Activated CD8-positive, alpha-beta T cell treated with anti-CD3 and anti-CD28 coated beads, Interleukin-2, amount 10 ng/mL, durations not matched to agents 7 days and 5 days (primary cell): Measurements from ENCODE around the gene RAPGEF4. TPM values are rescaled to one million over a fixed set of nuclear protein-coding genes. Genes with fewer than 3 reads are reported as not detected.

Experiments used
- ATAC-seq: fragments of 150-1000 bp; cut with Tn5 transposase; one replicate; pipeline ENCODE4 v1.10.0; 2021; ENCODE audit warnings: moderate library complexity
- CTCF ChIA-PET: fragments of 350-600 bp; sonication (Branson Sonifier 250); formaldehyde crosslinking; loops from one replicate; lab custom pipeline; 2021; ENCODE audit warnings: antibody characterized with exemption; lab: Charles Lee
- POLR2A ChIA-PET: fragments of 350-600 bp; sonication (Branson Sonifier 250); formaldehyde crosslinking; loops from one replicate; lab custom pipeline; 2021; ENCODE audit warnings: antibody characterized with exemption; lab: Charles Lee
- DNase-seq: peaks from one replicate; pipeline ENCODE4 v3.0.0-alpha.2; 2020
- H3K27ac Mint-ChIP-seq: one replicate; pipeline ENCODE4 v1.8.0; 2021; ENCODE audit warnings: mild to moderate bottlenecking, mixed read lengths
- H3K27me3 Mint-ChIP-seq: one replicate; pipeline ENCODE4 v1.8.0; 2021; ENCODE audit warnings: low read depth, mixed read lengths
- H3K36me3 Mint-ChIP-seq: one replicate; pipeline ENCODE4 v1.8.0; 2021; ENCODE audit warnings: low read depth, mixed read lengths
- H3K4me1 Mint-ChIP-seq: one replicate; pipeline ENCODE4 v1.8.0; 2021; ENCODE audit warnings: low read depth, mixed read lengths
- H3K4me3 Mint-ChIP-seq: one replicate; pipeline ENCODE4 v1.8.0; 2021; ENCODE audit warnings: mild to moderate bottlenecking, mixed read lengths
- H3K9me3 Mint-ChIP-seq: one replicate; pipeline ENCODE4 v1.8.0; 2022; ENCODE audit warnings: mixed read lengths; ENCODE audit not compliant: insufficient read depth
- total RNA-seq, 2 experiments: library from RNA; stranded (reverse); gene quantifications; one replicate each; pipeline ENCODE4 v1.2.3, GENCODE V29; 2021

RAPGEF4 gene
- total RNA-seq, 2 experiments from 2014 or later = 0.63 to 0.97 TPM

DNA sequence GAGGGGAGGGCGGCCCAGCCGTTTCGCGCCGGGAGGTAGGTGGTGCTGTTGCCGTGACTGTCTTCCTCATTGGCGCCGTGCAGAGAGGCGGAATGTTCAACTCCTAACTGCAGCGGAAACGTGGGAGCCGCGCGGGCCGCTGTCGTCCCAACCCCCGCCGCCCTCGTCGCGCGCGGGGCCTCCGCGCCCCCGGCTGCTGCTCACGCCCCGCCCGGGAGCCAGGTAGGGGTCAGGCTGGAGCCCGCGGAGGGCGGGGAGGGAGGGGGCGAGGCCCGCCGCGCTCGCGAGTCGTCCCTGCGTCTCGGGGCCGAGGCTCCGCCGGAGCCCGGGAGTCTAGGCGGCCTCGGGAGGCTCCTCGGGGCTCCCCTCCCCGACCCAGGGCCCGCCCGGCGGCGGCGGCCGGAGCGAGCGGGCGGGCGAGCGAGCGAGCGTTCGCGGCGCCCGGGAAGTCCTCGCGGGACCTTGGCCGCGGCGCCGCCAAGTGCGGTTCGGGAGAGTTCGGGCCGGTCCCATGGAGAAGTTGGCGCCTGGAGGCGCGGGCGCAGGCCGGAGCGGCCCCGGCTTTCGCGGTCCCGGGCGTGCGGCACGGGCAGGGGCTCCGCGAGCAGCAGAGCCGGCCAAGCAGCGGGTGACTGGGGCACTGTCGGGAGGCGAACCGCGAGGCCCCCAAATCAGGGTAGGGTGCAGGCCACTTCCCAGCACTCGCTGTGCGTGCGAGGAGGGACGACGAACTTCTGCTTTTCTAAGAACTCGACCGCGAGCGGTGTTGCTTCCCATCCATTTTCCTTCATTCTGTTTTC lies 340.3 kb downstream of the RAPGEF4 start, which contains the start of gene MAP3K20:
MAP3K20 (plus strand) TSS at position 66 of the 800 bp plus-strand sequence. CDS start 15,186 bp downstream, outside the sequence.
- peaks cover 7% of the 10 kb centered on the region for H3K36me3 Mint-ChIP-seq
- peak; percentile 91 for ATAC-seq
- H3K27ac Mint-ChIP-seq = peak within 1 kb of the TSS; percentile 78
- no peaks in the 10 kb centered on the region for H3K9me3 Mint-ChIP-seq
- ChIA-PET CTCF (interaction anchor here (1.6 to 1.8 kb wide), 2 partner anchors 48 to 134 kb away, joined by 4 to 6 read pairs; no protein-coding TSS in a partner anchor), POLR2A (no interaction called here)
- peaks cover 14% of the 10 kb centered on the region for H3K27me3 Mint-ChIP-seq
- peak within 1 kb of the TSS; percentile 82 for H3K4me3 Mint-ChIP-seq
- peaks cover 25% of the 10 kb centered on the region for H3K4me1 Mint-ChIP-seq
- DNase-seq = peak; percentile 65

DNA sequence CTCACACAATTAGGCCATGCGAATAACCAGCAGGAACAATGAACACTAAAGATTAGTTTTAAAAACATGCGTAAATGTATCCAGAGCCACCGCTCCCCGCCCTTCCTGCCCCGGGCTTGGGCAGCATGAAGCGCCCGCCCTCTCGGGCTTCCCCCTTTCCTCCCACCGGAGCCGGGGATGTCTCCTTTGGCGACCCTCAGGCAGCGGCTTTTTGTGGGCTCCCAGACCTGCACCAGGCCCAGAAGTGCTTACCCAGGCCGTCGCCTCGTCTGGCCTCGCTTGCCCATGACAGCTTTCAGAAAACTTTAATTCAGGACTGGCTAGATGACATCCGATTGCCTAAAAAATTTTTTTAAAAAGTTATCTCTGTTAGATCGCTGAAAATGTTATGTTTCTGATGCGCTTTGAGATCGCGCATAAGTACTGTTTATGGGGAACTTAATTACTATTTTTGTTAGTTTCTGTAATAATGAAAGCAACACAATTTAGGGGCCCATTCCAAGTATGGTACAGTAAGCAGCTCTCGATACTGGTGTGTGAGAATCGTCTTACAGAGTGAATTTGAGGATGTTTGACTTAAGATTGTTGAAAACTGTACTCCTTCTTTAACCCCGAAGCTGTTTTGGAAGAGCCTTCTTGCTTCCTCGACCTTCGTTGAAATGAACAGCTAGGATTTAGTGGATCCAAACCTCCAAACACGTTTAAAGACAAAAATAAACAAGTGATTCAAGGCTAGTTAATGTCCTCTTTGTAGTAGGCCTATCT lies 341.1 kb downstream of the RAPGEF4 start:
- peaks cover 15% of the 10 kb centered on the region for H3K27me3 Mint-ChIP-seq
- ATAC-seq (peak; percentile 22), DNase-seq (peak; percentile 30)
- peak overlapping the region; percentile 82 for H3K4me3 Mint-ChIP-seq
- H3K27ac Mint-ChIP-seq = peak overlapping the region; percentile 70
- ChIA-PET POLR2A (interaction anchor here (0.6 kb wide), 1 partner anchor 46 kb away, joined by 3 read pairs; no protein-coding TSS in a partner anchor), CTCF (interaction anchor here (1.6 to 1.8 kb wide), 2 partner anchors 49 to 133 kb away, joined by 4 to 6 read pairs; no protein-coding TSS in a partner anchor)
- peaks cover 25% of the 10 kb centered on the region for H3K4me1 Mint-ChIP-seq
- H3K36me3 Mint-ChIP-seq = peaks cover 7% of the 10 kb centered on the region
- no peaks in the 10 kb centered on the region for H3K9me3 Mint-ChIP-seq

DNA sequence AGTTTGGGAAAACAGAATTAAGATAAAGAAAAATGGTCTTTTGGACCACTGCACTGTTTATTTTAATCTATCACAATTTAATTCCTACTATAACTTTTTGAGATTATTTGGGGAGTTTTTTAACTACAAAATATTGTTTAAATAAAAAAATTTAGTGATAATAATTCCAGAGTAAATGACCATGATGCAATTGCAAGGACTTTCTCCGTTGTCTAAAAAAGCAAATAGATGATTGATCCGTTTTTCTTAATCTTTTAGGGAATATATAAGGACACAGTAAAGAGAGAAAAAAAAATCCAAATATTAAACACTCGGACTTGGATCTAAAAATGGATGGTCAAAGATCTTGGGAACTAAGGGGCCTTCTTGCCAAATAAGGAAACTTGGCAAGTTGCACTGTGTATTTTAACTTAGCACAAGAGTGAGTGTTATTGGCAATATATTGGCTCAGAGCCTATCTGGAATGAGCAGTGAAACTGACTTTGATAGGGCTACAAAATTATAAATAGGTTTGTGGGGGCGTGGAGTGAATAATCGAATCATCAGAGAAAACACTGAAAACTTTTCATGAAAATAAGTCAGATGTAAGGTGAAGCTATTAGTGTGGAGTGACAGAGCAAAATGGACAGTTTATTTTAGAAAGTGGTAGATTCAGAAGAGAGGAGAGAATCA lies 342.0 kb downstream of the RAPGEF4 start:
- CTCF ChIA-PET = interaction anchor here (1.8 kb wide), 1 partner anchor 50 kb away, joined by 6 read pairs; no protein-coding TSS in a partner anchor

DNA sequence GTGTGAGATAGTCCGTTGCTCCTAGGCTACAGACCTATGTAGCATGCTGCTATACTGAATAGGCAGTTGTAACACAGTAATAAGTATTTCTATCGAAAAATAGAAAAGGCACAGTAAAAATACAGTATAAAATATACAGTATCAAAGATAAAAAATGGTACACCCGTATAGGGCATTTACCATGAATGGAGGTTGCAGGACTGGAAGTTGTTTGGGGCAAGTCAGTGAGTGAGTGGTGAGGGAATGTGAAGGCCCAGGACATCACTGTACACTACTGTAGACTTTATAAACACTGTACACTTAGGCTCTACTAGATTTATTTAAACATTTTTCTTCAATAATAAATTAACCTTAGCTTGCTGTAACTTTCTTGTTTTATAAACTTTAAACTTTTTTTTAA lies 343.5 kb downstream of the RAPGEF4 start:
- H3K27ac Mint-ChIP-seq = no peak overlapping the region
- ChIA-PET CTCF (interaction anchor here (1.0 to 1.7 kb wide), 2 partner anchors 13 to 52 kb away, joined by 4 to 5 read pairs; no protein-coding TSS in a partner anchor), POLR2A (no interaction called here)
- H3K4me3 Mint-ChIP-seq = no peak overlapping the region
- peaks cover 25% of the 10 kb centered on the region for H3K4me1 Mint-ChIP-seq
- H3K9me3 Mint-ChIP-seq = no peaks in the 10 kb centered on the region
- DNase-seq (no peak), ATAC-seq (no peak)
- peaks cover 9% of the 10 kb centered on the region for H3K27me3 Mint-ChIP-seq
- peaks cover 10% of the 10 kb centered on the region for H3K36me3 Mint-ChIP-seq

More for the DNA sequence above, 342.0 kb downstream of the RAPGEF4 start:
- peaks cover 9% of the 10 kb centered on the region for H3K36me3 Mint-ChIP-seq
- H3K9me3 Mint-ChIP-seq = no peaks in the 10 kb centered on the region
- no peak for ATAC-seq
- H3K4me1 Mint-ChIP-seq = peaks cover 25% of the 10 kb centered on the region
- DNase-seq = no peak
- peaks cover 12% of the 10 kb centered on the region for H3K27me3 Mint-ChIP-seq
- no peak overlapping the region for H3K27ac Mint-ChIP-seq
- POLR2A ChIA-PET = no interaction called here
- peak overlapping the region; percentile 82 for H3K4me3 Mint-ChIP-seq

DNA sequence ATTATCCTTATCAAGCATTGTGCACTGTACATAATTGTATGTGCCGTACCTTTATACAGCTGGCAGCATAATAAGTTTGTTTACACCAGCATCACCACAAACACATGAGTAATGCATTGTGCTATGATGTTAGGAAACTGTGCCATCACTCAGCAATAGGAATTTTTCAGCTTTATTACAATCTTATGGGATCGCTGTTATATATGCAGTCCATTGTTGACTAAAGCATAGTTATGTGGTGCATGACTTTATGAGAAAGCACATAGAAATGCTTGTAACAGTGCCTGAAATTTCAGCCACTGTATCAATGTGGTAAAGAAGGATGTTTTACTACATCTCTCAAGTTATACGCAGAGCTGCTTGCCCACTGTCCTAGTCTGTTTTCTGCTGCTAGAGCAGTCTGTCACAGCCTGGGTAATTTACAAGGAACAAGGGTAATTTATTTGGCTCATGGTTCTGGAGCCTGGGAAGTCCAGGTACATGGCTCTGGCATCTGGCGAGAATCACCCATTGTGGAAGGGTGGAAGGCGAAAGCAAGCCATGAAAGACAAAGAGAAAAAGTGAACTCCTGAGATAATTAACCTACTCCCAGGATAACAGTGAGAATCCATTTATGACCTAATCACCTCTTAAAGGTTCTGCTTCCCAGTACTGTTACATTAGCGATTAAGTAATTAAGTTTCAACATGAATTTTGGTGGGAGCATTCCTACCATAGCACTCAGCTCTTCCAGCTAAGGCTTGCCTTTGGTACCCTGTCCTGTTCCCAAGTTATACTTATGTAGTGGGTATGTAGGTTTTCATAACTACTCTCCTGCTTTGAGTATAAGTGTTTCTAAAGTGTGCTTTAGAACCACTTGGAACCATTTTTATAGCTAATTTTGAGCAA lies 344.6 kb downstream of the RAPGEF4 start:
- Mint-ChIP-seq H3K27me3 (peaks cover 9% of the 10 kb centered on the region), H3K9me3 (no peaks in the 10 kb centered on the region), H3K27ac (no peak overlapping the region), H3K36me3 (peaks cover 10% of the 10 kb centered on the region), H3K4me3 (no peak overlapping the region), H3K4me1 (peaks cover 15% of the 10 kb centered on the region)
- CTCF ChIA-PET = interaction anchor here (1.7 kb wide), 1 partner anchor 12 kb away, joined by 4 read pairs; no protein-coding TSS in a partner anchor
- POLR2A ChIA-PET = no interaction called here
- no peak for ATAC-seq
- DNase-seq = no peak

DNA sequence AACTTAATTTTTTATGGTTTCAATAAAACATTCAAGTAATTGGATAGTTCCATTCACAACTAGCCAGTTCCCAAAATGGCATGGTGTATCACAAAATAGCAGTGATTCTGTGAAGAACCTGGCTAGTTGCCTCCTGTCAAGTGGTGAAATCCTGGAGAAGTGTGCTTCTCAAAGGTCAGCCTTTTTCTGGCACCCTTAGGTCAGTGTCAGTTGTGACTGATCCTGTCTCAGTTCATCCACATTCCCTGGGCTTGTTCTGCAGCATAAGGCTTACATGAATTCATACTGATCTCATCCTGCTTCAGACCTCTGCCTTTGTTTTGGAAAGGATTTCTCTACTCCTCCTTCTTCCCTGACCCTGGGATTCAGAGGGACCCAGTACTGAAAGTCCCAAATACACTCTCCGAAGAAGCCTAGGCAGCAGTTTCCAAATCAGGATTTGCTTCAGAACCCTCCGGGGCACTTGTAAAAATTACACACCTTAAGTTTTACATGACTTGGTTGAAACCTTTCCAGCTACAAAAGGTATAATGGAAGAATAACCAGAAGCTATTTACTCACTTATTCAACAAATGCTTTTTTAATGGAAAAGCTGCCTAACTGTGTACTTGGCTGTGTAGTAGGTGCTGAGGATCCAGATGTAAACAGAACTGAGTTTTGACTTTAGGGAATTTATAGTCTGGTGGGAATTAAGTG lies 351.0 kb downstream of the RAPGEF4 start:
- CTCF ChIA-PET = no interaction called here
- POLR2A ChIA-PET = no interaction called here
- ATAC-seq = no peak
- Mint-ChIP-seq H3K4me3 (no peak overlapping the region), H3K27me3 (peaks cover 14% of the 10 kb centered on the region), H3K9me3 (no peaks in the 10 kb centered on the region), H3K36me3 (peaks cover 9% of the 10 kb centered on the region), H3K27ac (no peak overlapping the region), H3K4me1 (no peaks in the 10 kb centered on the region)
- DNase-seq = no peak

DNA sequence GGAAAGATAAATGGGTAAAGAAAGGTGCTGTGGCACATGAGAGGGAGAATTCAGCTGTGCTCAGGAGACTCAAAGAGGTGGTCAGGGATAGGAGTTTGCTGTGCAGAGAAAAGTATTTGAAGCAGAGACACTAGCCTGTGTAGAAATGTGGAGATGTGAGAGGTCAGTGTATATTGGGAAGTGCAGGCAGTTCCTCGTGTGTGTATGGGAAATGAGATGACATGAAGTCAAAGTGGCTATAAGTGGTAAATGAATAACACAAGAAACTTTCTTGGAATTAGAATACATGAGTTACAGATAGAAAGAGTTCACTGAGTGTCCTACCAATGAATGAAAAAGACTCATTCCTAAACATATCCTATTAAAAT lies 351.6 kb downstream of the RAPGEF4 start:
- H3K9me3 Mint-ChIP-seq = no peaks in the 10 kb centered on the region
- peaks cover 14% of the 10 kb centered on the region for H3K27me3 Mint-ChIP-seq
- ChIA-PET POLR2A (no interaction called here), CTCF (no interaction called here)
- H3K4me3 Mint-ChIP-seq = no peak overlapping the region
- ATAC-seq = no peak
- no peak overlapping the region for H3K27ac Mint-ChIP-seq
- H3K36me3 Mint-ChIP-seq = peaks cover 9% of the 10 kb centered on the region
- no peak for DNase-seq
- no peaks in the 10 kb centered on the region for H3K4me1 Mint-ChIP-seq

DNA sequence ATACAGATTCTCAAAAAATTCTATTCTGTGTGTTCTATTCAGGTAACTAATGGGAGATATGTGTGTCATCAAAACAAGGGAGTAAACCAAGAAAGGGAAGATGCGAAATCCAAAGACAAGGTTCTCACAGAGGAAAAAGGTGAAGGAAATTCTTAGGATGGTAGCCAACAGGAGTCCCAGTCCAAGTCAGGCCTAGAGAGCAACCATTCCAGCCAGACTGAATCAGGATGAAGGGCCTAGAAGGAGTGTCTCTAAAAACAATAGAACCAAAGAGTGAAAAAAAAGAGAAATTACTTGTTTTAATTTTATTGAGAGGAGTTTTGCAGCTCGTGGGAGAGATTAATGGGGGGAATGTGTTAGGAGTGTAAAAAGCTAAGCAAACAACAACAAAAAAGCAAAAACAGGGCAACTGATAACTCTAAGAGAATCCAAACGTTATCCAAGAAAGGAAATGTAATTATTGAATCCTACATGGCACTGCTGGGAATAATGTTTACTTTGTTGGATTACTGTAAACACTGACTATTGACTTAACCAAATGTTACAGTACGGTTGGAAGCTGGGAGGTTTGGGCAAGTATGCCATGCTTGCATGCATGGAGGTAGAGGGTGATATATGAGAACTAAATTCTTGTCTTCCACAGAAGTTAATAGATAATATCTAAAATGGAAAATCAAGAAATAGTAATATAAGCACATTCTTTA lies 352.3 kb downstream of the RAPGEF4 start:
- Mint-ChIP-seq H3K27ac (no peak overlapping the region), H3K4me3 (no peak overlapping the region), H3K36me3 (peaks cover 6% of the 10 kb centered on the region), H3K9me3 (no peaks in the 10 kb centered on the region), H3K27me3 (peaks cover 13% of the 10 kb centered on the region), H3K4me1 (no peaks in the 10 kb centered on the region)
- no peak for DNase-seq
- ChIA-PET POLR2A (no interaction called here), CTCF (no interaction called here)
- ATAC-seq = no peak

DNA sequence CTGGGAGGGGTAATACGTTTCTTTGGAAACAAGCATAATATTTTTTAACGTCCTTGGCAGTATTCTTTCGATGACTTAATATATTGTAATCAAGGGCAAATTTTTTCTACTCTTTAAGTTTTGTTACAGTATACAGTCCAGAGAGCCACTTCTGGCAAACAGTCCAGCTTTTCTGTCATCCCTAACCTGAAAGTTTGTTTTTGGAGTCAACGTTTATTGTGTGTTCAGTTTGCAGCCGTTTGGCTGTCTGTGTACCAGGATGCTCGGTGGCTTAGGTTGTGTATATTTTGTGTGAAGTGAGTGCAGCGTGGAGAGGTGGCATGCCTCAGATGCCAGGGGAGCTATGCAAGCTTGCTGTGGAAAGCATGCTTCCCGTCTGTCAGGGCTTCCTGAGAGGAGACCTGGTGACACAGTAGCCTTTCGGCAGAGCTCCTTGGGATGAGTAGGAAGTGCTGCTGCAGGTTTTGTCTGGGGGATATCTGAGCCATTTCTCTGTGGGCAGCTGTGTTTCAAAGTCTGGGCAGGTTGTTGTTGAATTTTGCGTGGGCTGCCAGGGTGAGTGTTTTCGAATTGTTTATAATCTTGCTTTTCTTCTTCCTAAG lies 354.7 kb downstream of the RAPGEF4 start:
- Mint-ChIP-seq H3K9me3 (no peaks in the 10 kb centered on the region), H3K36me3 (peaks cover 10% of the 10 kb centered on the region), H3K4me3 (no peak overlapping the region), H3K27me3 (peaks cover 9% of the 10 kb centered on the region), H3K27ac (no peak overlapping the region), H3K4me1 (no peaks in the 10 kb centered on the region)
- POLR2A ChIA-PET = interaction anchor here (0.6 kb wide), 1 partner anchor 12 kb away, joined by 3 read pairs; no protein-coding TSS in a partner anchor
- ATAC-seq (no peak), DNase-seq (no peak)
- CTCF ChIA-PET = interaction anchor here (0.9 to 2.9 kb wide), 4 partner anchors 9 to 123 kb away, joined by 3 to 22 read pairs (median 6); no protein-coding TSS in a partner anchor
